ENCODE results near the gene SUN1. TPM values are rescaled to one million over a fixed set of nuclear protein-coding genes. Genes with fewer than 3 reads are reported as not detected.

The SUN1 gene
- total and polyA plus RNA-seq, 9 of the 15 experiments (the other 6 are each of a cell fraction or from before 2014, with no cell fraction given) = 36.8 to 132 (median 62.3) TPM

DNA sequence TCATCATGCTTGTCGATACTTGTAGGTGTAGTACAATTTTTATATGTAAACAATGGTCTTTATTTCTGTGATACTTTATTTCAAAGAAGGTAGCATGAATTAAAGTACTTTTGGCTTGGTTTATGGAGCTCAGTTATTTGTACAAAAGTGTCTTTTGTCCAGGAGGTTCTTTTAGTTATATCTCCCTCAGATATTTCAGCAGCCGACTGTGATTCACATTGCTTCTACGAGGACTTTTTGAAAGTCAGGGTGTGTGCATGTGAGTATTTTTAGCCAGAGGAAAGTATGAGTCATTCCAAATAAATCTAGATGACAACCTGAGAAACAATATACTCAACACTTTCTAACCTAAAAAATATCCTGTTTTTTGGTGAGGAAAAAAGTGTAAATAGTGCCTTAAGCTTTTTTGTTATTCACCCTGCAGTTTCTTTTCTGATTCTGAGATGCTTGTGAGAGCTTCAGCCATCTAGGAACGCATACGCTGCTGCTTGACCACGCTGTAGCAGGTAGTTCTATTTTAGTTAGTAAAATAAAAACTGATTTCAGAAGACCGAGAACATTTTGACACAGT lies 595 bp upstream of the SUN1 start (continued):
- TF ChIP-seq, protein P1, sequence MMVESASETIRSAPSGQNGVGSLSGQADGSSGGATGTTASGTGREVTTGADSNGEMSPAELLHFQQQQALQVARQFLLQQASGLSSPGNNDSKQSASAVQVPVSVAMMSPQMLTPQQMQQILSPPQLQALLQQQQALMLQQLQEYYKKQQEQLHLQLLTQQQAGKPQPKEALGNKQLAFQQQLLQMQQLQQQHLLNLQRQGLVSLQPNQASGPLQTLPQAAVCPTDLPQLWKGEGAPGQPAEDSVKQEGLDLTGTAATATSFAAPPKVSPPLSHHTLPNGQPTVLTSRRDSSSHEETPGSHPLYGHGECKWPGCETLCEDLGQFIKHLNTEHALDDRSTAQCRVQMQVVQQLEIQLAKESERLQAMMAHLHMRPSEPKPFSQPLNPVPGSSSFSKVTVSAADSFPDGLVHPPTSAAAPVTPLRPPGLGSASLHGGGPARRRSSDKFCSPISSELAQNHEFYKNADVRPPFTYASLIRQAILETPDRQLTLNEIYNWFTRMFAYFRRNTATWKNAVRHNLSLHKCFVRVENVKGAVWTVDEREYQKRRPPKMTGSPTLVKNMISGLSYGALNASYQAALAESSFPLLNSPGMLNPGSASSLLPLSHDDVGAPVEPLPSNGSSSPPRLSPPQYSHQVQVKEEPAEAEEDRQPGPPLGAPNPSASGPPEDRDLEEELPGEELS (CRISPR knock-in tag; IDR thresholded peaks at IDR 0.05; ENCODE audit: borderline replicate concordance) = no peak
- TF ChIP-seq FOSL1 (tag; conservative IDR thresholded peaks at IDR 0.05) = peak; percentile 99
- TF ChIP-seq TBP (optimal IDR thresholded peaks at IDR 0.05; ENCODE audit: low read depth, low read length) = no peak
- no peak for TF ChIP-seq ZBTB17 (CRISPR knock-in tag; IDR thresholded peaks at IDR 0.05)
- TF ChIP-seq SMARCA4 (IDR thresholded peaks at IDR 0.05) = peak; percentile 96
- TF ChIP-seq ZC3H4 (CRISPR knock-in tag; IDR thresholded peaks at IDR 0.05; ENCODE audit: borderline replicate concordance) = no peak
- TF ChIP-seq TRIM24 (IDR thresholded peaks at IDR 0.05) = no peak
- TF ChIP-seq NEUROD1 (IDR thresholded peaks at IDR 0.05; ENCODE audit: borderline replicate concordance, low read depth, low read length, partially characterized antibody) = peak; percentile 36
- TF ChIP-seq, protein P2, sequence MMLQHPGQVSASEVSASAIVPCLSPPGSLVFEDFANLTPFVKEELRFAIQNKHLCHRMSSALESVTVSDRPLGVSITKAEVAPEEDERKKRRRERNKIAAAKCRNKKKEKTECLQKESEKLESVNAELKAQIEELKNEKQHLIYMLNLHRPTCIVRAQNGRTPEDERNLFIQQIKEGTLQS (IDR thresholded peaks at IDR 0.05) = peak; percentile 99
- TF ChIP-seq, protein P2 (CRISPR knock-in tag; conservative IDR thresholded peaks at IDR 0.05) = peak; percentile 97
- TF ChIP-seq HNRNPK (IDR thresholded peaks at IDR 0.05; ENCODE audit: low read depth, low read length, poor library complexity, severe bottlenecking) = no peak
- TF ChIP-seq, protein P3, sequence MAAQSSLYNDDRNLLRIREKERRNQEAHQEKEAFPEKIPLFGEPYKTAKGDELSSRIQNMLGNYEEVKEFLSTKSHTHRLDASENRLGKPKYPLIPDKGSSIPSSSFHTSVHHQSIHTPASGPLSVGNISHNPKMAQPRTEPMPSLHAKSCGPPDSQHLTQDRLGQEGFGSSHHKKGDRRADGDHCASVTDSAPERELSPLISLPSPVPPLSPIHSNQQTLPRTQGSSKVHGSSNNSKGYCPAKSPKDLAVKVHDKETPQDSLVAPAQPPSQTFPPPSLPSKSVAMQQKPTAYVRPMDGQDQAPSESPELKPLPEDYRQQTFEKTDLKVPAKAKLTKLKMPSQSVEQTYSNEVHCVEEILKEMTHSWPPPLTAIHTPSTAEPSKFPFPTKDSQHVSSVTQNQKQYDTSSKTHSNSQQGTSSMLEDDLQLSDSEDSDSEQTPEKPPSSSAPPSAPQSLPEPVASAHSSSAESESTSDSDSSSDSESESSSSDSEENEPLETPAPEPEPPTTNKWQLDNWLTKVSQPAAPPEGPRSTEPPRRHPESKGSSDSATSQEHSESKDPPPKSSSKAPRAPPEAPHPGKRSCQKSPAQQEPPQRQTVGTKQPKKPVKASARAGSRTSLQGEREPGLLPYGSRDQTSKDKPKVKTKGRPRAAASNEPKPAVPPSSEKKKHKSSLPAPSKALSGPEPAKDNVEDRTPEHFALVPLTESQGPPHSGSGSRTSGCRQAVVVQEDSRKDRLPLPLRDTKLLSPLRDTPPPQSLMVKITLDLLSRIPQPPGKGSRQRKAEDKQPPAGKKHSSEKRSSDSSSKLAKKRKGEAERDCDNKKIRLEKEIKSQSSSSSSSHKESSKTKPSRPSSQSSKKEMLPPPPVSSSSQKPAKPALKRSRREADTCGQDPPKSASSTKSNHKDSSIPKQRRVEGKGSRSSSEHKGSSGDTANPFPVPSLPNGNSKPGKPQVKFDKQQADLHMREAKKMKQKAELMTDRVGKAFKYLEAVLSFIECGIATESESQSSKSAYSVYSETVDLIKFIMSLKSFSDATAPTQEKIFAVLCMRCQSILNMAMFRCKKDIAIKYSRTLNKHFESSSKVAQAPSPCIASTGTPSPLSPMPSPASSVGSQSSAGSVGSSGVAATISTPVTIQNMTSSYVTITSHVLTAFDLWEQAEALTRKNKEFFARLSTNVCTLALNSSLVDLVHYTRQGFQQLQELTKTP (IDR thresholded peaks at IDR 0.05; ENCODE audit: low read depth in 1 of 2, partially characterized antibody in 2 of 2) = no peak
- TF ChIP-seq, protein P4, sequence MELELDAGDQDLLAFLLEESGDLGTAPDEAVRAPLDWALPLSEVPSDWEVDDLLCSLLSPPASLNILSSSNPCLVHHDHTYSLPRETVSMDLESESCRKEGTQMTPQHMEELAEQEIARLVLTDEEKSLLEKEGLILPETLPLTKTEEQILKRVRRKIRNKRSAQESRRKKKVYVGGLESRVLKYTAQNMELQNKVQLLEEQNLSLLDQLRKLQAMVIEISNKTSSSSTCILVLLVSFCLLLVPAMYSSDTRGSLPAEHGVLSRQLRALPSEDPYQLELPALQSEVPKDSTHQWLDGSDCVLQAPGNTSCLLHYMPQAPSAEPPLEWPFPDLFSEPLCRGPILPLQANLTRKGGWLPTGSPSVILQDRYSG (tag; conservative IDR thresholded peaks at IDR 0.05; ENCODE audit: low read depth) = no peak
- TF ChIP-seq SIX5 (IDR thresholded peaks at IDR 0.05; ENCODE audit: borderline replicate concordance in 1 of 2, insufficient read depth in 1 of 2, low read depth in 1 of 2, low read length in 2 of 2) = no peak
- TF ChIP-seq SMARCA5 (IDR thresholded peaks at IDR 0.05) = no peak
- TF ChIP-seq SAP30 (IDR thresholded peaks at IDR 0.05; ENCODE audit: borderline replicate concordance, insufficient read depth, low read depth, low read length, poor library complexity, severe bottlenecking) = no peak
- TF ChIP-seq MEF2A (IDR thresholded peaks at IDR 0.05; ENCODE audit: control insufficient read depth, low read depth, low read length) = peak; percentile 97
- TF ChIP-seq, protein P5, sequence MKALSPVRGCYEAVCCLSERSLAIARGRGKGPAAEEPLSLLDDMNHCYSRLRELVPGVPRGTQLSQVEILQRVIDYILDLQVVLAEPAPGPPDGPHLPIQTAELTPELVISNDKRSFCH (CRISPR knock-in tag; IDR thresholded peaks at IDR 0.05) = no peak
- TF ChIP-seq, protein P5 (tag; IDR thresholded peaks at IDR 0.05) = no peak
- no peak for TF ChIP-seq PURB (CRISPR knock-in tag; IDR thresholded peaks at IDR 0.05; ENCODE audit: low read depth)
